Measurements from ENCODE around the gene FPR1. TPM values are rescaled to one million over a fixed set of nuclear protein-coding genes. Genes with fewer than 3 reads are reported as not detected.

Gene FPR1
- total RNA-seq, 1 donor from 2014 or later, result not detected

DNA sequence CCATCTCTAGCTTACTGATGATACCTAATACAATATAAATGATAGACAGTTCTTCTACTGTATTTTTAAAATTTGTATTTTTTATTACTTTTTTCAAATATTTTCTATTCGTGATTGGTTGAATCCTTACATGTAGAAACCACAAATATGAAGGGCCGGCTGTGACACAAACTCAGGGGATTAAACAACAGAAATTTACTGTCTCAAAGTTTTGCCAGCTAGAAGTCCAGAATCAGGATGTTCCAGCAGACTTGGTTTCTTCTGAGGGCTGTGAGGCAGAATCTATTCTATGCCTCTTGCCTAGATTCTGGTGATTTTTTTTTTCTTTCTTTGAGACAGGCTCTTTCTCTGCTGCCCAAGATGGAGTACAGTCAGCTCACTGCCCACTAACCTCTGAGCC is 13.8 kb downstream of the FPR1 start:
- H3K36me3 Mint-ChIP-seq (ENCODE audit: unreplicated experiment), result no peaks in the 10 kb centered on the region
- H3K27ac Mint-ChIP-seq (ENCODE audit: unreplicated experiment), result no peak overlapping the region
- no peaks in the 10 kb centered on the region for H3K27me3 Mint-ChIP-seq (ENCODE audit: unreplicated experiment)
- H3K9me3 Mint-ChIP-seq (ENCODE audit: unreplicated experiment), result no peaks in the 10 kb centered on the region
- no peak for TF ChIP-seq CTCF (IDR thresholded peaks at IDR 0.05; ENCODE audit: partially characterized antibody, unreplicated experiment)
- no peak for DNase-seq
- no peak overlapping the region for H3K4me3 Mint-ChIP-seq (ENCODE audit: unreplicated experiment)
- H3K4me1 Mint-ChIP-seq (ENCODE audit: low read depth, unreplicated experiment), result no peaks in the 10 kb centered on the region

GRCh38 chr19:51737389-51737788 is 14.3 kb downstream of the FPR1 start:
- H3K9me3 Mint-ChIP-seq (ENCODE audit: unreplicated experiment), result no peaks in the 10 kb centered on the region
- no peak overlapping the region for H3K4me3 Mint-ChIP-seq (ENCODE audit: unreplicated experiment)
- no peak for DNase-seq
- H3K4me1 Mint-ChIP-seq (ENCODE audit: low read depth, unreplicated experiment), result no peaks in the 10 kb centered on the region
- no peak overlapping the region for H3K27ac Mint-ChIP-seq (ENCODE audit: unreplicated experiment)
- no peaks in the 10 kb centered on the region for H3K27me3 Mint-ChIP-seq (ENCODE audit: unreplicated experiment)
- no peaks in the 10 kb centered on the region for H3K36me3 Mint-ChIP-seq (ENCODE audit: unreplicated experiment)
- TF ChIP-seq CTCF (IDR thresholded peaks at IDR 0.05; ENCODE audit: partially characterized antibody, unreplicated experiment), result no peak

- no peak for TF ChIP-seq CTCF (IDR thresholded peaks at IDR 0.05; ENCODE audit: partially characterized antibody, unreplicated experiment)
- Mint-ChIP-seq H3K4me1 (ENCODE audit: low read depth, unreplicated experiment) (no peaks in the 10 kb centered on the region), H3K27ac (ENCODE audit: unreplicated experiment) (no peak overlapping the region), H3K36me3 (ENCODE audit: unreplicated experiment) (no peaks in the 10 kb centered on the region), H3K9me3 (ENCODE audit: unreplicated experiment) (no peaks in the 10 kb centered on the region), H3K4me3 (ENCODE audit: unreplicated experiment) (no peak overlapping the region), H3K27me3 (ENCODE audit: unreplicated experiment) (no peaks in the 10 kb centered on the region)
- DNase-seq, result no peak
These were observed 15.8 kb downstream of the FPR1 start for GRCh38 chr19:51735759-51736449.

DNA sequence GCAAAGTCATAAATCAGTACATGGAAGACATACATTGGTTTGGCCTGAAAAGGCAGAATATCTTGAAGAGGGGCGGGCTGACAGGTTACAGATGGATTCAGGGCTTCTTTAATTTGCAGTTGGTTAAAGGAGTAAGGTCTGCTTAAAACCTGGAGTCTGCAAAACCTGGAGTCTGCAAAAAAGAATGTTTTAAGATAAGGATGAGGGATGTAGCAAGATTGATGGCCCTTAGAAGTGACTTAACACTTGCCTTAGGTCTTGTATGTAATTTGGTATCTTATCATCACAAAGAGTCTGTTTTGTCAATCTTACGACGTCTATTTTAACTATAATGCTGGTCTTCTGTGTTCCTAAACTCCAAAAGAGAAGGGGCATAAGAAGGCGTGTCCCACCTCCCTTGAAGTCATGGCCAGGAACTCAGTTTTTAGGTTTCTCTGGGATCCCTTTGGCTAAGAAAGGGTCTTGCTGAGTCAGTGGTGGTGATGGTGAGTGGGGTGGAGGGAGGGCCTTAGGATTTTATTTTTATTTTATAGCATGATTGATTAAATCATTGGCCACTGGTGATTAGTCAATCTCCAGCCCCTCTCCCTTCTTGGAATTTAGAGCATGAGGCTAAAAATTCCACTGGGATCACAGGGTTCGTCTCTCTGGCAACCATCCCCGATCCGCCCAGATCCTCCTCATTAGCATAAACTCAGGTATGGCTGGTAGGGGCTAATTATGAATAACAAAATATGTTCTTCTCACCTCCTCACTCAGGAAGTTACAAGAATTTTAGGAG is 17.7 kb downstream of the FPR1 start:
- TF ChIP-seq CTCF (IDR thresholded peaks at IDR 0.05; ENCODE audit: partially characterized antibody, unreplicated experiment), result no peak
- no peak for DNase-seq
- Mint-ChIP-seq H3K36me3 (ENCODE audit: unreplicated experiment) (no peaks in the 10 kb centered on the region), H3K9me3 (ENCODE audit: unreplicated experiment) (peaks cover 2% of the 10 kb centered on the region), H3K4me3 (ENCODE audit: unreplicated experiment) (no peak overlapping the region), H3K27ac (ENCODE audit: unreplicated experiment) (no peak overlapping the region), H3K4me1 (ENCODE audit: low read depth, unreplicated experiment) (no peaks in the 10 kb centered on the region), H3K27me3 (ENCODE audit: unreplicated experiment) (no peaks in the 10 kb centered on the region)

DNA sequence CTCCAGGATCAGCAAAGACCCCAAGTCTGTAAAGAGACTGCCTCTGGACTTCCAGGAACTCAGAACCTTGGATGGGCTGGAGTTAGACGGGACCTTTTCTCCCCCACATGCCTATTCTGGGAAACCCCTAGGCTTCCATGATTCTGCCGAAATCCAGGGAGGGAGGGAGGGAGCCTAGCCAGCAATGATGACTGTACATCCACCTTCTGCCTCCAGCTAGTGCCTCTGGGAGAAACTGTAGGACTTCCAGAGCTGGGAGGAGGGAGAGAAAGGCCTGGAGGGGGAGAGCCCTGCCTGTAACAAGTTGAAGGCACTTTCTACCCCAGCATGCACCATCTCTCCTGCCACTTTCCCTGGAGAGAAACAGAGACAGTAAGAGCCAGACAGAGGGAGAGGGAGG is 21.9 kb downstream of the FPR1 start:
- no peak overlapping the region for H3K4me3 Mint-ChIP-seq (ENCODE audit: unreplicated experiment)
- H3K27me3 Mint-ChIP-seq (ENCODE audit: unreplicated experiment), result peaks cover 3% of the 10 kb centered on the region
- no peaks in the 10 kb centered on the region for H3K36me3 Mint-ChIP-seq (ENCODE audit: unreplicated experiment)
- no peak for DNase-seq
- H3K4me1 Mint-ChIP-seq (ENCODE audit: low read depth, unreplicated experiment), result peaks cover 3% of the 10 kb centered on the region
- H3K9me3 Mint-ChIP-seq (ENCODE audit: unreplicated experiment), result peaks cover 5% of the 10 kb centered on the region
- no peak for TF ChIP-seq CTCF (IDR thresholded peaks at IDR 0.05; ENCODE audit: partially characterized antibody, unreplicated experiment)
- no peak overlapping the region for H3K27ac Mint-ChIP-seq (ENCODE audit: unreplicated experiment)

Measured in glutamatergic neuron (in vitro differentiated cells).